ENCODE measurements around the gene YIPF2.
A peak's percentile ranks its signal among the peaks of the same experiment; 100 is the strongest.

Gene YIPF2

GRCh38 chr19:10936661-10937084 is 8.2 kb upstream of the YIPF2 start:
- peak; percentile 48 for DNase-seq (ENCODE audit: low read depth)

GRCh38 chr19:10935371-10936059 is 7.1 kb upstream of the YIPF2 start:
- no peak overlapping the region for H3K4me3 ChIP-seq (ENCODE audit: control insufficient read depth, low read depth, low read length)
- no peak for TF ChIP-seq CTCF (IDR thresholded peaks at IDR 0.05; ENCODE audit: control insufficient read depth, insufficient read depth, low read depth, low read length, missing control alignments)
- DNase-seq (ENCODE audit: low read depth), result no peak

More at GRCh38 chr19:10936661-10937084, 8.2 kb upstream of the YIPF2 start:
- peak; percentile 64 for TF ChIP-seq CTCF (IDR thresholded peaks at IDR 0.05; ENCODE audit: control insufficient read depth, insufficient read depth, low read depth, low read length, missing control alignments)
- H3K4me3 ChIP-seq (ENCODE audit: control insufficient read depth, low read depth, low read length), result no peak overlapping the region

GRCh38 chr19:10929402-10929794 is 959 bp upstream of the YIPF2 start:
- no peak for TF ChIP-seq CTCF (IDR thresholded peaks at IDR 0.05; ENCODE audit: control insufficient read depth, insufficient read depth, low read depth, low read length, missing control alignments)
- DNase-seq (ENCODE audit: low read depth), result no peak
- H3K4me3 ChIP-seq (ENCODE audit: control insufficient read depth, low read depth, low read length), result peak overlapping the region; percentile 85

- H3K4me3 ChIP-seq (ENCODE audit: control insufficient read depth, low read depth, low read length), result peak overlapping the region; percentile 85
- TF ChIP-seq CTCF (IDR thresholded peaks at IDR 0.05; ENCODE audit: control insufficient read depth, insufficient read depth, low read depth, low read length, missing control alignments), result no peak
- DNase-seq (ENCODE audit: low read depth), result no peak
Measured at GRCh38 chr19:10927730-10928562, 493 bp downstream of the YIPF2 start.

GRCh38 chr19:10924597-10924996 is 3.8 kb downstream of the YIPF2 start:
- no peak overlapping the region for H3K4me3 ChIP-seq (ENCODE audit: control insufficient read depth, low read depth, low read length)
- TF ChIP-seq CTCF (IDR thresholded peaks at IDR 0.05; ENCODE audit: control insufficient read depth, insufficient read depth, low read depth, low read length, missing control alignments), result no peak
- DNase-seq (ENCODE audit: low read depth), result no peak

GRCh38 chr19:10923260-10924112 is 5.0 kb downstream of the YIPF2 start:
- H3K4me3 ChIP-seq (ENCODE audit: control insufficient read depth, low read depth, low read length), result no peak overlapping the region
- no peak for TF ChIP-seq CTCF (IDR thresholded peaks at IDR 0.05; ENCODE audit: control insufficient read depth, insufficient read depth, low read depth, low read length, missing control alignments)
- DNase-seq (ENCODE audit: low read depth), result no peak
